ENCODE data around the gene TIPIN.

The TIPIN gene

GRCh38 chr15:66369773-66370651, 13.5 kb upstream of the TIPIN start (continued):
- TF ChIP-seq PRDM10 (tag by site-specific recombination; IDR thresholded peaks at IDR 0.05) (peak; percentile 90), ZNF600 (tag by site-specific recombination; IDR thresholded peaks at IDR 0.05) (peak; percentile 73; the same call in 1 of the 2 replicates), GFI1B (tag by site-specific recombination; IDR thresholded peaks at IDR 0.05) (peak; percentile 74; the same call in 1 of the 2 replicates), ZNF324 (tag by site-specific recombination; IDR thresholded peaks at IDR 0.05) (0 out of 2 replicates have a peak, but pooled peaks have one; percentile 26), ZNF544 (tag by site-specific recombination; IDR thresholded peaks at IDR 0.05) (no peak), SCRT2 (tag by site-specific recombination; IDR thresholded peaks at IDR 0.05) (peak; percentile 72), KLF10 (tag by site-specific recombination; IDR thresholded peaks at IDR 0.05) (no peak), ZNF335 (tag by site-specific recombination; conservative IDR thresholded peaks at IDR 0.05) (peak; percentile 11; the same call in 1 of the 2 replicates), ZNF76 (tag by site-specific recombination; IDR thresholded peaks at IDR 0.05; ENCODE audit: borderline replicate concordance, low read depth) (0 out of 2 replicates have a peak, but pooled peaks have one; percentile 12)
- TF ChIP-seq, protein P1, sequence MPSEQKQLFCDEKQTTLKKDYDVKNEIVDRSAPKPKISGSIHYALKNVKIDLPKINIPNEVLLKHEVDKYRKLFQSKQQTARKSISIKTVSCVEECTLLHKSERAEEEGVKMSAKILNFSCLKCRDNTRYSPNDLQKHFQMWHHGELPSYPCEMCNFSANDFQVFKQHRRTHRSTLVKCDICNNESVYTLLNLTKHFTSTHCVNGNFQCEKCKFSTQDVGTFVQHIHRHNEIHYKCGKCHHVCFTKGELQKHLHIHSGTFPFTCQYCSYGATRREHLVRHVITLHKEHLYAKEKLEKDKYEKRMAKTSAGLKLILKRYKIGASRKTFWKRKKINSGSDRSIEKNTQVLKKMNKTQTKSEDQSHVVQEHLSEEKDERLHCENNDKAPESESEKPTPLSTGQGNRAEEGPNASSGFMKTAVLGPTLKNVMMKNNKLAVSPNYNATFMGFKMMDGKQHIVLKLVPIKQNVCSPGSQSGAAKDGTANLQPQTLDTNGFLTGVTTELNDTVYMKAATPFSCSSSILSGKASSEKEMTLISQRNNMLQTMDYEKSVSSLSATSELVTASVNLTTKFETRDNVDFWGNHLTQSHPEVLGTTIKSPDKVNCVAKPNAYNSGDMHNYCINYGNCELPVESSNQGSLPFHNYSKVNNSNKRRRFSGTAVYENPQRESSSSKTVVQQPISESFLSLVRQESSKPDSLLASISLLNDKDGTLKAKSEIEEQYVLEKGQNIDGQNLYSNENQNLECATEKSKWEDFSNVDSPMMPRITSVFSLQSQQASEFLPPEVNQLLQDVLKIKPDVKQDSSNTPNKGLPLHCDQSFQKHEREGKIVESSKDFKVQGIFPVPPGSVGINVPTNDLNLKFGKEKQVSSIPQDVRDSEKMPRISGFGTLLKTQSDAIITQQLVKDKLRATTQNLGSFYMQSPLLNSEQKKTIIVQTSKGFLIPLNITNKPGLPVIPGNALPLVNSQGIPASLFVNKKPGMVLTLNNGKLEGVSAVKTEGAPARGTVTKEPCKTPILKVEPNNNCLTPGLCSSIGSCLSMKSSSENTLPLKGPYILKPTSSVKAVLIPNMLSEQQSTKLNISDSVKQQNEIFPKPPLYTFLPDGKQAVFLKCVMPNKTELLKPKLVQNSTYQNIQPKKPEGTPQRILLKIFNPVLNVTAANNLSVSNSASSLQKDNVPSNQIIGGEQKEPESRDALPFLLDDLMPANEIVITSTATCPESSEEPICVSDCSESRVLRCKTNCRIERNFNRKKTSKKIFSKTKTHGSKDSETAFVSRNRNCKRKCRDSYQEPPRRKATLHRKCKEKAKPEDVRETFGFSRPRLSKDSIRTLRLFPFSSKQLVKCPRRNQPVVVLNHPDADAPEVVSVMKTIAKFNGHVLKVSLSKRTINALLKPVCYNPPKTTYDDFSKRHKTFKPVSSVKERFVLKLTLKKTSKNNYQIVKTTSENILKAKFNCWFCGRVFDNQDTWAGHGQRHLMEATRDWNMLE (tag by site-specific recombination; conservative IDR thresholded peaks at IDR 0.05; ENCODE audit: low read depth): 0 out of 2 replicates have a peak, but pooled peaks have one; percentile 31

- H3K4me1 ChIP-seq (ENCODE audit: control insufficient read depth, insufficient read depth, low read length): peaks cover 8% of the 10 kb centered on the region; the same call in 1 of the 2 replicates
- H3K9me3 ChIP-seq (ENCODE audit: control insufficient read depth, insufficient read depth, low read depth, low read length): no peaks in the 10 kb centered on the region
- H3K4me3 ChIP-seq (ENCODE audit: low read depth, low read length): no peak overlapping the region
- ChIA-PET CTCF (interaction anchor here (0.8 kb wide), 1 partner anchor 21 kb away, joined by 3 read pairs; no protein-coding TSS in a partner anchor), POLR2A (interaction anchor here (0.6 to 1.7 kb wide), 2 partner anchors 17 to 21 kb away, joined by 4 read pairs; partner anchors contain the start of gene MAP2K1)
- no peaks in the 10 kb centered on the region for H3K36me3 ChIP-seq (ENCODE audit: control insufficient read depth in 2 of 2, insufficient read depth in 1 of 2, low read length in 2 of 2)
- no peak overlapping the region for H3K27ac ChIP-seq (ENCODE audit: extremely low read depth, low read depth, low read length)
- TF ChIP-seq, protein P2, sequence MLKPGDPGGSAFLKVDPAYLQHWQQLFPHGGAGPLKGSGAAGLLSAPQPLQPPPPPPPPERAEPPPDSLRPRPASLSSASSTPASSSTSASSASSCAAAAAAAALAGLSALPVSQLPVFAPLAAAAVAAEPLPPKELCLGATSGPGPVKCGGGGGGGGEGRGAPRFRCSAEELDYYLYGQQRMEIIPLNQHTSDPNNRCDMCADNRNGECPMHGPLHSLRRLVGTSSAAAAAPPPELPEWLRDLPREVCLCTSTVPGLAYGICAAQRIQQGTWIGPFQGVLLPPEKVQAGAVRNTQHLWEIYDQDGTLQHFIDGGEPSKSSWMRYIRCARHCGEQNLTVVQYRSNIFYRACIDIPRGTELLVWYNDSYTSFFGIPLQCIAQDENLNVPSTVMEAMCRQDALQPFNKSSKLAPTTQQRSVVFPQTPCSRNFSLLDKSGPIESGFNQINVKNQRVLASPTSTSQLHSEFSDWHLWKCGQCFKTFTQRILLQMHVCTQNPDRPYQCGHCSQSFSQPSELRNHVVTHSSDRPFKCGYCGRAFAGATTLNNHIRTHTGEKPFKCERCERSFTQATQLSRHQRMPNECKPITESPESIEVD (tag by site-specific recombination; IDR thresholded peaks at IDR 0.05): no peak
- TF ChIP-seq ZFP3 (tag by site-specific recombination; IDR thresholded peaks at IDR 0.05; ENCODE audit: low read depth) (no peak), PRDM1 (tag by site-specific recombination; IDR thresholded peaks at IDR 0.05) (no peak), ZNF133 (tag by site-specific recombination; IDR thresholded peaks at IDR 0.05) (no peak), ZNF530 (tag by site-specific recombination; IDR thresholded peaks at IDR 0.05; ENCODE audit: low read depth) (no peak), ZNF121 (tag by site-specific recombination; IDR thresholded peaks at IDR 0.05) (no peak), ZNF610 (tag by site-specific recombination; IDR thresholded peaks at IDR 0.05; ENCODE audit: borderline replicate concordance) (no peak), ZNF560 (tag by site-specific recombination; IDR thresholded peaks at IDR 0.05; ENCODE audit: borderline replicate concordance) (no peak), ZNF76 (tag by site-specific recombination; IDR thresholded peaks at IDR 0.05; ENCODE audit: borderline replicate concordance, low read depth) (no peak), ZNF221 (tag by site-specific recombination; IDR thresholded peaks at IDR 0.05; ENCODE audit: borderline replicate concordance) (no peak)
- TF ChIP-seq, protein P3, sequence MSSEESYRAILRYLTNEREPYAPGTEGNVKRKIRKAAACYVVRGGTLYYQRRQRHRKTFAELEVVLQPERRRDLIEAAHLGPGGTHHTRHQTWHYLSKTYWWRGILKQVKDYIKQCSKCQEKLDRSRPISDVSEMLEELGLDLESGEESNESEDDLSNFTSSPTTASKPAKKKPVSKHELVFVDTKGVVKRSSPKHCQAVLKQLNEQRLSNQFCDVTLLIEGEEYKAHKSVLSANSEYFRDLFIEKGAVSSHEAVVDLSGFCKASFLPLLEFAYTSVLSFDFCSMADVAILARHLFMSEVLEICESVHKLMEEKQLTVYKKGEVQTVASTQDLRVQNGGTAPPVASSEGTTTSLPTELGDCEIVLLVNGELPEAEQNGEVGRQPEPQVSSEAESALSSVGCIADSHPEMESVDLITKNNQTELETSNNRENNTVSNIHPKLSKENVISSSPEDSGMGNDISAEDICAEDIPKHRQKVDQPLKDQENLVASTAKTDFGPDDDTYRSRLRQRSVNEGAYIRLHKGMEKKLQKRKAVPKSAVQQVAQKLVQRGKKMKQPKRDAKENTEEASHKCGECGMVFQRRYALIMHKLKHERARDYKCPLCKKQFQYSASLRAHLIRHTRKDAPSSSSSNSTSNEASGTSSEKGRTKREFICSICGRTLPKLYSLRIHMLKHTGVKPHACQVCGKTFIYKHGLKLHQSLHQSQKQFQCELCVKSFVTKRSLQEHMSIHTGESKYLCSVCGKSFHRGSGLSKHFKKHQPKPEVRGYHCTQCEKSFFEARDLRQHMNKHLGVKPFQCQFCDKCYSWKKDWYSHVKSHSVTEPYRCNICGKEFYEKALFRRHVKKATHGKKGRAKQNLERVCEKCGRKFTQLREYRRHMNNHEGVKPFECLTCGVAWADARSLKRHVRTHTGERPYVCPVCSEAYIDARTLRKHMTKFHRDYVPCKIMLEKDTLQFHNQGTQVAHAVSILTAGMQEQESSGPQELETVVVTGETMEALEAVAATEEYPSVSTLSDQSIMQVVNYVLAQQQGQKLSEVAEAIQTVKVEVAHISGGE (tag by site-specific recombination; conservative IDR thresholded peaks at IDR 0.05; ENCODE audit: low read depth): no peak
Measured at GRCh38 chr15:66364944-66365528, 8.6 kb upstream of the TIPIN start.
